T-helper 2 cell (primary cell): Measurements from ENCODE around the gene KLHDC9.
"Not testable (repeated sequence)": the region's sequence is repeated elsewhere in the genome, so short reads cannot be mapped to it uniquely, and the experiment has no call there.

Experiments used
- DNase-seq, 5 experiments: peaks; one replicate each; pipeline versions ENCODE4 v3.0.0 to v3.0.0-alpha.2; 2012 to 2022

KLHDC9 gene

DNA sequence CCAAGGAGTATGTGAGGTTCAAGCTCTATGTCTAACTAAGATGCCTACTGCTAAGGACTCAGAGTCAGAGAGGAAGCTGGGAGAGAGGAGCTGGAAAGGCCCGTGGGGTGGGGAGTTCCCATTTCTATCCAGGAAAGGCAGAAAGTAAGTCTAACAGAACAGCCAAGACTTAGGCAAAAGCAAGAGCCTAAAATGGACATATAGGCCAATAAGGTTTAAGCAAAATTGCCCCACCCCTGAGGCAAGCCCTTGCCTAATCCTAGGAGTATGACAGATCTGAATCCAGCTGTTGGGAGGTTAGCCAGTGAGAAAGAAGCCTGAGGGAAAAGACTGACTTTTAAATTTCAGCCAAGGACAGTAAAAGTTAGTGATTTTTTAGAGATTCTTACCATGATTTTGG lies 1.6 kb upstream of the KLHDC9 start:
- DNase-seq, result no peak

DNA sequence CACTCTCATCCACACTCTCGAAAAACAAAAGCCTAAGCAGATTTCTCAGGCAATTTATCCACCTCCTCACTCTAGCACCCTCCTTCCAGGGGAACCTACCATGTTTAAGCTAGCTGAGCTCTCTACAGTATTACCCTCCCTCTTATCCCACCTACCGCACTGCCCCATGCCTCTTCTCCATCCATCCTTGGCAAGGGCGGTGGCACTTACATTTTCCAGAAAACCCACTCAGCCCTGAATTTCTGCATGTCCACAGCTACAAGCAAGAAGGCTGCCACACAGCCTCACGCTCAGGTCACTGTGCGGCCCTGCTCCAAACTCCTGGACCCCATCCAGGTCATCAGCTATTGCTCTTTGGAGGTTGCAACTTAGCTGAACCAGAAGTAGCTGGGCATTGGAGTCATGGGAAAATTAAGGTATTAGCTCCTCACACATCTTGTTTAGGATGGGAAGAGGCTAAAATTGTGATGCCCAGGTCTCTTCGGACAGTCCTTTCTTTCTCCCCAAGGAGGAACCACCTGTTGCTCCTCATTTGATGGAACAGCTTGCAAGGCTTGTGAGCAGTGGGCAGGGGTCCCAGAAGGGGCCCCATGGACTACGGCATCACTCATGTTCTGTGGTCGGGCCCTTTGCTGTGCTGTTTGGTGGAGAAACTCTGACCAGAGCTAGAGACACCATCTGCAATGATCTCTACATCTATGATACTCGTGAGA lies 1.1 kb downstream of the KLHDC9 start:
- DNase-seq, result no peak

DNA sequence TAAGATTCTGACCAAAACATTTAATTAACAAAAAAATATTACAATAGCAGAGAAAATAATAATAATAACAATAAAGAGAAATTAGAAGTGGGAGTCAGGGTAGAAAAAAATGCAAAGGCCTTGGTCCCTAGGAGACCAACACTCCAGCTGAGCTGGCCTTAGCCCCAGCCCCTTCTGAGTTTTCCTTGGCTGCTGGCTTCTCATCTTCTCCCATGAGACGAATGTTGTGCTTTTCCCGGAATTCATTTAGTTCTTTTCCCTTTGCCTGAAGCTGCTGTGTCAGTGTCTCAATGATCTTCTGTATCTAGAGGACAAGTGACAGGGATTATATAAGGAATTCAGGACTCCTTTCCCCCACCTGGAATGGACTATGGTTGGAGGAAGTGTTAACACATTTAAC lies 2.4 kb downstream of the KLHDC9 start:
- DNase-seq, result no peak

DNA sequence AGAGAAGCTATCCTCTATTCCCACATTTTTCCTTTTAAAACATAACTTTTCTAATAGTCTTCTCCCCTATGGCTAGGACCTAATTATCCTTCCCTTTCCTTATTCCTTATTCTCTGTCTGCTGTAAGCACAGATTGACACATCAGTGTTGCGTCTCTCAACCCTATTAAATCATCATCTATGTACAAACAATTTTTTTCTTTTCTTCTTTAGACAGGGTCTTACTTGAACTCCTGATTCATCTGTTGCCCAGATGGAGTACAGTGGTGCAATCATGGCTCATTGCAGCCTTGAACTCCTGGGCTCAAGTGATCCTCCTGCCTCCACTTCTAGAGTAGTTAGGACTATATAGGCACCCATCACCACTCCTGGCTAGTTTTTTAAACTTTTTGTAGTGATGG lies 8.3 kb downstream of the KLHDC9 start:
- DNase-seq, result no peak

DNA sequence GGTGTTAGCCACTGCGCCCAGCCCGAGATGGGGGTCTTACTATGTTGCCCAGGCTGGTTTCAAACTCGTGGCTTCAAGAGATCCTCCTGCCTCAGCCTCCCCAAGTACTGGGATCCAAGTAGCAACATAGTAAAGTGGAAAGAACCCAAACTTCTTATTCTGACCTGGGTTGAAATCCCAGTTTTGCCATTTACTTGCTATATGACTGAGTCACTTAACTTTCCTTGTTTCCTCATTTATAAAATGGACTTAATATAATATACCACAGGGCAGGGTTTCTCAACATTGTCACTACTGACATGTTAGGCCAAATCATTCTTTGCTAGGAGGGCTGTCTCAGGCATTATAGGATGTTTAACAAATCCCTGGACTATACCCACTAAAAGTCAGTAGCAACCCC lies 13.0 kb downstream of the KLHDC9 start:
- no peak for DNase-seq

DNA sequence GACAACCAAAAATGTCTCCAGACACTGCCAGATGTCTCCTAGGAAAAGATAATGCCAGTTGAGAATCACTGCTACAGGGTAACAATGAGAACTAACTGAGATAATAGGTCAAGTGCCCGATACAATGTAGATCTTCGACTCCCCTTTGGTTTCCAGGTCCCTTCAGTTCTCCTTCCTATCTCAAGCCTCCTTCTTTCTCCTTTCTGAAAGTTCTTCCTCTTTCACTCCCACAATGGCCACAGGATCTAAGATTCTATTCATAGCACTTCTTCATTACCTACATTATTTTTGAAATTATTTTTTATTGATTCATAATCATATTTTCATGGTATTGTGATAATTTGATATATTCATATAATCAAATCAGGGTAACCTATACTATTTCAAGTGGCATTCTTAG lies 13.4 kb downstream of the KLHDC9 start:
- no peak for DNase-seq

DNA sequence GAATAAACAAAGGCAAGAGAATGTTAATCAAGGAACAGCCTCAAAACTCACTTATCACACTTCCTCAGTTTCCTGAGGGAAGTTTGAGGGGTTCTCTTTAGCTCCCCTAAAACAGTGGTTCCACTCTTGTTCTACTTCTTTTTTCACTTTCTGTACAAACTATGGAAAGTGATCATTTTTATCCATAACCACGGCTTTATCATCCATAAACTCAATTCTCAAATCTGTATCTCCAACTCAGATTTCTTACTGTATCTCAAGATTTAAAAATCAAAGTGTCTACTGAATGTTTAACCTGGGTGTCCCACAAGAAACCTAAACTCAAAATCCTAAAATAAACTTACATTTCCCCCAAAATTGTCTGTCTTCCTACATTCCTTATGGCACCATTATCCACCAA lies 15.8 kb downstream of the KLHDC9 start:
- DNase-seq, result no peak

DNA sequence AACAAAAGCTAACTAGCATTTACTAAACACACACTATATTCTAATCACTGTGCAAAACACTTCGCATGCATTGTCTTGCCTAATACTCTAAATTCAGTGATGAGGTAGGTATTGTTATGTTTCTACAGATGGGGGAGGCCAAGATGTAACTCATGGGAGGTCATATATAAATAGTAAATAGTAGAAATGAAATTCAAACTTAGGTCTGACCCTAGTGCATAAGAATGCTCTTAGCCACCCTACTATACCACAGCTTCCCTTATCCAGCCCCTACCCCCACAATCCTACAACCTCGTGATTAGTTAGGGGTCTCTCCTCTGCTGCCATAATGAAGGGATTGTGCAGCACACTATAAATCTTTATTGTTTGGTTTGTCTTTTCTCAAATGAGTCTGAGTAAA lies 16.4 kb downstream of the KLHDC9 start:
- no peak for DNase-seq

DNA sequence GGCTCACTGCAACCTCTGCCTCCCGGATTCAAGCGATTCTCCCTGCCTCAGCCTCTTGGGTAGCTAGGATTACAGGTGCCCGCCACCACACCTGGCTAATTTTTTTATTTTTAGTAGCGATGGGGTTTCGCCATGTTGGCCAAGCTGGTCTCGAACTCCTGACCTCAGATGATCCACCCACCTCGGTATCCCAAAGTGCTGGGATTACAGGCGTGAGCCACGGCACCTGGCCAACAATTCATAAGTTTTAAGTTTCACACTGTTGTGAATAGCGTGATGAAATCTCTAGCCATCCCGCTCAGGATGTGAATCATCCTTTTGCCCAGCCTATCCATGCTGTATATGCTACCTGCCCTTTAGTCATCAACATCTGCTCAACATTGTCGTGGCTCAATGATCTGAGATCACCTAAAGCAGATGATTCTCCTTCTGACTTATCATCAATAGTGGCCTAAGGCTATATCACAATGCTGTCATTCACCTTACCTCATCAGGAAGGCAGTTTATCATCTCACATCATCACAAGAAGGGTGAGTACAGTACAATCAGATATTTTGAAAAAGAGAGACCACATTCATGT lies 17.1 kb downstream of the KLHDC9 start:
- peak in 1 of 5 experiments; percentile 38 for DNase-seq

DNA sequence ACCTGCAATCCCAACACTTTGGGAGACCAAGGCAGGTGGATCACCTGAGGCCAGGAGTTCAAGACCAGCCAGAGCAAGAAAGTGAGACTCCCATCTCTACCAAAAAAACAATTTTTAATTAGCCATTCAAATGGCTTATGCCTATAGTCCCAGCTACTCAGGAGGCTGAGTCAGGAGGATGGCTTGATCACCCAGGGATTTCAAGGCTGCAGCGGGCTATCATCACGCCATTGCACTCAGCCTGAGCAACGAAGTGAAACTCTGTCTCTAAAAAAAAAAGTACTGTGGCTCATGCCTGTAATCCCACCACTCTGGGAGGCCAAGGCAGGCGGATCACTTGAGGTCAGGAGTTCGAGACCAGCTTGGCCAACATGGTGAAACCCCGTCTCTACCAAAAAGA lies 17.8 kb downstream of the KLHDC9 start:
- DNase-seq, result not testable (repeated sequence)

DNA sequence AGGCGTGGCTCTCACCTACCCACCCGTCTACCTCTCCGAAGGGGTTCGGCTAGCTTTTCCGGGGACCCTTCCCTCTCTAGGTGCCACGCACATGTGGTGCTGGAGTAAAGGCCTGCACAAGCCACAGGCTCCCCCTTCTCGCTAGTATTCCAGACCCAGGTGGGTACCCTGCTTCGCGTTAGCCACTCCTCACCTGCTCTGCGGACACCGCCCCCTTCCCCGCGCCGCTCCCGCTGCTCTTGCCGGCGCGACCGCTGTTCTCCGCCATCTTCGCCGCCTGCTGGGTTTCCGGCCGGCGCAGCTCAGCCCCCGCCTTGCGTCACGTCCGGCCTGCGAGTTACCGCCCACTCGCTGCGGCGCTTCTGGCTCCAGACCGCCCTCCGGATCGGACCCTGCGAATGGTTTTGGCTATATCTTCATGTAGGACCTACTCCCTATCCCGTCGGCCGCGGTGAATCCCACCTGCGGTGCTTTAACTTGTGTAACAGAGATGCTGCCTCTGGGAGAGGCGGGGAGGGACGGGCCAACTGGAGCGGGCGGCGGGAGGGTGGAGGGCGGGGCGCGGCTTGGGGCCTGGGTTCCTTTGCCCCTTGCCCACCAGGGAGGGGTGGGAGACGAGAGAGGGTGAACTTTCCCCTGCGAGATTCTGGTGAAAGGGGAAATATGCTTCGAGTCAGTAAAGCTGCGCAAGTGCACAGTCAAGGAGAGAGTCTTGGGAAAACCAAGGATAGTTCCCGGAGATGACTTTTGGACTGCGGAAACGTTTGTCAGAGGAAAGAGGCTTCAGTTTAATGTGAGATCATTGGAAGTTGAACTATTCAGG lies 19.8 kb downstream of the KLHDC9 start, which contains the start of the genes NIT1 and PFDN2:
TSS of gene NIT1 (plus strand) at position 347 of the 823 bp plus-strand sequence. CDS start at position 419, 72 bp downstream.
TSS of gene PFDN2 (minus strand) at position 279 of the 823 bp plus-strand sequence. CDS start at position 268, 11 bp downstream.
- peak; percentile 70 to 89 (median 79) for DNase-seq

DNA sequence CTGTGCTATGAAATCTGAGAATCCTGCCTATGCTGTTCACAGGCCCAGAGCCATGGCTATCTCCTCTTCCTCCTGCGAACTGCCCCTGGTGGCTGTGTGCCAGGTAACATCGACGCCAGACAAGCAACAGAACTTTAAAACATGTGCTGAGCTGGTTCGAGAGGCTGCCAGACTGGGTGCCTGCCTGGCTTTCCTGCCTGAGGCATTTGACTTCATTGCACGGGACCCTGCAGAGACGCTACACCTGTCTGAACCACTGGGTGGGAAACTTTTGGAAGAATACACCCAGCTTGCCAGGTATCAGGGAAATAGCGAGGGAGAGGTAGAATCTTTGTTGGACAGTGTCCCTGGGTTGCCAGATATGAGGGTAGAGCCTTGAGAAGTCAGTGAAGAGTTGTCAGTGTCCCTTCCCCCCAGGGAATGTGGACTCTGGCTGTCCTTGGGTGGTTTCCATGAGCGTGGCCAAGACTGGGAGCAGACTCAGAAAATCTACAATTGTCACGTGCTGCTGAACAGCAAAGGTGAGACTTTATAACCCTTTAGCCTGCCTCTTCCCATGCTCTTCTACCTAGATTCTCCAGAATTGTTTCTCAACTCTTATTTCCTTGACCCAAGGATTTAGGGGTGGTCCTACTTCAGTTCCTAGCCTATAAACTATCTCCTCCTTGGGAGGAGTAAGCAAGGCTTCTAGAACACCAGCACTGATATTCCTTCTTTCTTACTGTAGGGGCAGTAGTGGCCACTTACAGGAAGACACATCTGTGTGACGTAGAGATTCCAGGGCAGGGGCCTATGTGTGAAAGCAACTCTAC lies 21.1 kb downstream of the KLHDC9 start:
- peak in 4 of 5 experiments; percentile 55 to 84 (median 58) for DNase-seq

DNA sequence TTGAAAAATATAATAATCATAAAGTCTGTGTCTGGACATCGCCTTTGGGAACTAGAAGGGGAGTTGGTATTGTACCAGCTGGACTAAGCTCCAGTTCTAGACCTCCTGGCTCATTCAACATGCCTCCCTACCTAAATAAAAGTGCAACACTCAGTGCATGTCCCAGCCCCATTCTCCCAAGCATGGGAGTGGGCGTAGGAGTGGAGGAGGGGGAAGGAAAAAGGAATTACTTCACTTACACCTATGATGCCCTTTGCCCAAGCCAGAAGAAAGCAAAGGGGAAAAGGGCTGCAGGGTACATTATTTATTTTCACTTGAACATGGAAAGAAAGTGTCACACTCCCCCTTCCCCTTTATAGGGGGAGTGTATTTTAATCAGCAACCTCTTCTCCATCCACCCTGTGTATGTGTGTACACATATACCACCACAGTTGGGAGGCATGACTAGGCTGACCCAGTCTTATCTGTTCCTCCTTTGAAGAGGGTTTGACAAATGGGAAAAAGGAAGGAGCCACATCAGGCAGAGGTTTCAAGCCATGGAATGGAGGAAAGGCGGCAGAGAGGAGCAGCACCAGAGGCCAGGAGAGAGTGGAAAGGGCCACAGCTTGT lies 23.0 kb downstream of the KLHDC9 start:
- DNase-seq, result no peak

DNA sequence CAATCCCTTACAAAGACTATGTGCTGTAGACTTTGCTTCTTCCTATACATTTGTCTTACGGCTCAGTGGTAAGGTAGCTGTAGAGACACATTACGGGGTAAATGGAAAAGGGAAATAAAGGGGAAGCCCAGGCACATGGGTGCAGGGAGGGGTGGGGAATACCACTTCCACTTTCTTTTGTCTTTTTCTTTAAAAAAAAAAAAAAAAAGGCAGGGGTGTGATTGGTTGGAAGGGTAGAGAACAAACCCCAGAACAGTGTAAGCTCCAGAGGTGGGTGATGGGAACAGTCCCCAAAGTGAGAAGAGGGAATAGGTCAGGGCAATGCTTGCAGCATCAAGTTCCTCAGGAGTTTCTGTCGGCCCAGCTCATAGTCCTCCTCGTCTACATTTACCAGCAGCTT lies 23.7 kb downstream of the KLHDC9 start:
- DNase-seq, result no peak

DNA sequence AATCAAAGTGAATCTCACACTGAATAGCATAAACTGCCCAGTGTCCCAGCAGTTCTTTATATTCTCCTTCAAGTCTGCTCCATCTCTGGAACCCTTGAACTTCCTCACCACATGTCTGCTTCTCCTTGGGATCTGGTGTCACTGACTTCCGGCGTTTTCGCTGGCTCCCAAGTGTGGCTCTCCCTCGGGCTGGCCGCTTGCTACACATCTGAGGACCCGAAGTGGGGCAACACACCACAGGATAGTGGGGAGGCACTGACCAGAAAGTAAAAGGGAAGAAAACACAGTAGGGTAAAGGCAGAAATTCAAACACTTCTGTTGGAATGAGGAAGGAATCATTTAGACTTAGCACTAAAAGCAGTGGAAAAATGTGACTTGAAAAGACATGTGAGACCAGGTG lies 24.8 kb downstream of the KLHDC9 start:
- no peak for DNase-seq

DNA sequence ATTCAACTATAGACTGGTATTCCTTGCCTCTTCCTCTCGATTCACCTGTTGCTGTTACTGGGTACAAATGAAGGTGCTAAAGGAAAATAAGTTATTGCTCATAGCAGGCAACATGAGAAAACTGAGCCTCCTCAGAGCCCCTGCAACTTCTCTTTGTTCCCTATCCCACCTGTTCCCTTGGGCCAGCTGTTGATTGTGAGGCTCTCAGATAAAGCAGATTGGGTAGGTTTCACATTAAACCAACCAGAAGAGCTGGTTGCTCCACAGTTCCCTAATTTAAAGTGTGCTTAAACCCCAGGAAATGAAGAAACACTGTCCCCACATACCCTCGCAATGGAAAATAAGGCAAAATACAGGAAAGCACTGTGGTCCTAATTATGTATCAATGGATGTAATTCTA lies 29.5 kb downstream of the KLHDC9 start:
- no peak for DNase-seq

DNA sequence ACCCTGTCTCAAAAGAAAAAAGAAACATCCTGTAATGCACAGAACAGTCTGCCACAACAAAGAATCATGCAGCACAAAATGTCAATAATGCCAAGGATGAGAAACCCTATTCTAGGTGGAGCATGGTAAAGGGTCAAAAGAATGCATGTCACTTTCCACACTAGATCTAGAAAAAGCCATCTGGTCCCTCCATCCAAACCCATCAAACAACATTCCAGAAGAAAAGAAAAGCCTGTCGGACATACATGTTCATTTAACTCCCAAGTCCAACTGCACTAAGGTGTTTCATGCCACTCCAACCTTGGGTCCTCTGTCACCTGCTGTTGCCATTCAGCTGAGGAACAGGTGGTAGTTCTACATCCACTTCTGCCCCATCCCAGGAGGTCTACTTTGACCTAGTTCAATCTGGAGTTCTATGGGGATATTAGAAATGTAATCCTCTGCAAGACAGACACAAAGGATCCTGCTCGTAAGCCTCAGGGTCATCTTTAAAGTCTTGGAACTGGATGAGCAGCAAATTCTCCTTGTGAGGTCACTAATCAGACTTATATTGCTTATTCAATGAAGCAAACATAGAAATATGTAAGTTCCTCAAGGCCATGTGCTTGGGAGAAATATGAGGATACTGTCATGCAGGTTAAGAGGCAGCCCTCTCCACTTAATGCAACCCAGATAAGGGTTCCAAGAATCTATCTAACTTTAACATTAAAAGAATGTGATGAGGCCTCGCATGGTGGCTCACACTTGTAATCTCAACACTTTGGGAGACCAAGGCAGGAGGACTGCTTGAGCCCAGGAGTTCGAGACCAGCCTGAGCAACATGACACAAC lies 30.6 kb downstream of the KLHDC9 start:
- no peak for DNase-seq

DNA sequence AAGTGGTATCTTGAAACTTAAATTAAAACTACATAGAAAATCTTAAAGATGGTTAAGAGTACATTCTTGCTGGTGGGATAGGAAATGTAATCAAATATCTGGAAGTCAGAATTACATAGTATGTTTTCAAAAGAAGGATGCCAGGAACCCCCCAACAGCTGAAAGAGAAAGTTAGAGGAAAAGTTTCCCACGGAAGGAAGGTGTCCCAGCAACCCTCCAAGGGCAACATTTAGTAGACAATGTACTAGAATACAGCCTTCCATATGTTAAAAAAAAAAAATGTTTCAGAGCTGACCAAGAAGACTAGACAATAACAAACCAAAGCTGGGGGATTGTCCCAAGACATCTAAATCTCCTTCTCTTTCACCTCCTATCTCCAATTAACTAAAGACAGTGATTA lies 32.1 kb downstream of the KLHDC9 start:
- no peak for DNase-seq

DNA sequence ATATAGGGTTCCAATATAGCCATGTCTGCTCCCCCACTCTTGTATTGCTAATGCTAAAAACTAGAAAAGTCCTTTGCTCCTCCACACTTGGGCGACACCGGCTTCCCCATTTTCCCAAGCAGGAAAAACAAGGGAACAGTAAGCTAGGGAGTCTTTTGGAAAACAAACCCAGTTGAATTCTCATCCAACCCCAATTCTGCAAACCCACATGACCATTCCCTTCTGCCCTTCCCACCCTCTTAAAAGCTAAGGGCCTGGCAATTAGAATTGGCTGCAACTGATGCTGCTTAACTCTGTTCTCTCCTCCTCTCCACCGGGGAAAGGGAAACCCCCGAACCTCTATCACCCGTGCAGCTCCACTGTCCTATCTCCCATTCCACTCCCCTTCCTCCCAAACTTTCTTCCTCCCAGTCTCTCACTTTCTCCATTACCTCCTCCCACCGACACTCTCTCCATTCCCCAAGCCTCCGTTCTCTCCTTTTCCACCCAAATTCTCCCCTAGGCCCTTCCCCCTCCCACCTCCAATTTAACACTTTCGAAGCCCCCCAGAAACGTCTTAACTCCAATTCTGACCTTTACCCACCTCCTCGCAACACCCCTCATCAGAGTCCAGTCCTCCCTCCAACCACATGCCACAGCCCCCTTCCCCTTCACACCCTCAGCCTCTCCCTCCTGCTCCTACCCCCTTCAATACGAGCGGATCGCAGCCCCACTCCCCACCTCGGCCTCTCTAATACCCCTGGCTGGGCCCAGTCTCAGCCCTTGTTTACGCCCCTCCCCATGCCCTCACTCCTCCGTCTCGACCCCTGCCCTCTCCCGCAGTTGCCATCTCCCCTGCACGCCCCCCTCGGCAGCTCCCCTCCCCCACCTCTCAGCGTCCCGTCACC lies 33.6 kb downstream of the KLHDC9 start:
- DNase-seq, result peak in 2 of 5 experiments; percentile 19 to 20
